AG04450 (cell line): Measurements from ENCODE around the gene TTN. TPM values are rescaled to one million over a fixed set of nuclear protein-coding genes. Genes with fewer than 3 reads are reported as not detected.

Source experiments
- CTCF ChIA-PET: fragments of 300-600, 350-600 bp; formaldehyde crosslinking; extraction: SDS; loops from one replicate; lab custom pipeline; 2022; ENCODE audit warnings: antibody characterized with exemption, inconsistent platforms; lab: Charles Lee
- POLR2A ChIA-PET: fragments of 350-600 bp; formaldehyde crosslinking; extraction: SDS; loops from one replicate; lab custom pipeline; 2021; ENCODE audit warnings: antibody characterized with exemption, inconsistent platforms; lab: Yijun Ruan, JAX
- DNase-seq: peaks from one replicate; pipeline ENCODE4 v3.0.0-alpha.2; 2011; ENCODE audit warnings: low read depth, low spot score
- H3K27ac ChIP-seq: one replicate; pipeline ENCODE4 v1.5.1; 2012; ENCODE audit warnings: low read depth, low read length, control low read depth
- H3K27me3 ChIP-seq: one replicate; pipeline ENCODE4 v1.6.0; 2012; ENCODE audit warnings: low read length; ENCODE audit not compliant: control insufficient read depth, insufficient read depth
- H3K4me3 ChIP-seq: 2 replicates; pipeline ENCODE4 v1.5.1; 2011; ENCODE audit warnings: mild to moderate bottlenecking, low read depth, low read length, control low read depth
- H3K9me3 ChIP-seq: 2 replicates; pipeline ENCODE4 v1.5.1; 2012; ENCODE audit warnings: low read length; ENCODE audit not compliant: control insufficient read depth, insufficient read depth
- polyA plus RNA-seq: library from polyadenylated mRNA; depleted of rRNA; stranded (reverse); fragments of >200 nt; gene quantifications from 2 replicates; pipeline ENCODE4 v1.2.3, GENCODE V29; 2011
- TF ChIP-seq, protein P1 (sequence below): IDR thresholded peaks from 2 replicates; pipeline ENCODE4 v1.5.1; 2011; ENCODE audit warnings: low read depth, low read length, control low read depth, inconsistent platforms

Gene TTN
- polyA plus RNA-seq, 1 experiment: 0.06 TPM

DNA sequence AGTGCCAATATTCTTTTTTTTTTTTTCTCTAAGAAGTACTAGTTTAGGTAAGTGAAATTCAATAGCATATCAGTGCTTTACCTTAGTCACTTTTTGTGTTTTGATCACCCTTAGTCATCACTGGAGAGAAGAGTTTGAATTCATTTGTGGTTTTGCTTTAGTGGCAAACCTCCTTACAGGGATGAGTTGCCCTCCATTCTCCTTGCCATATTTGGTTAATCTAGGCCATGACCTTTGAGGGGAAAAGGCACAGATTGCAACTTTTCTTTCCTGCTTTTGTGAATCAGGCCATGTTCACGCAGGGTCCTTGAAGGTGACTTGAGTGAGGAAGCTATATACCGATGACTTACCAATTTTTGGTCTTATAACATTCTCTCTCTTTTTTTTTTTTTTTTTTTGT is 292.6 kb downstream of the TTN start:
- Histone ChIP-seq H3K9me3 (no peaks in the 10 kb centered on the region), H3K27ac (no peak overlapping the region), H3K4me3 (no peak overlapping the region), H3K27me3 (no peaks in the 10 kb centered on the region)
- TF ChIP-seq, protein P1, sequence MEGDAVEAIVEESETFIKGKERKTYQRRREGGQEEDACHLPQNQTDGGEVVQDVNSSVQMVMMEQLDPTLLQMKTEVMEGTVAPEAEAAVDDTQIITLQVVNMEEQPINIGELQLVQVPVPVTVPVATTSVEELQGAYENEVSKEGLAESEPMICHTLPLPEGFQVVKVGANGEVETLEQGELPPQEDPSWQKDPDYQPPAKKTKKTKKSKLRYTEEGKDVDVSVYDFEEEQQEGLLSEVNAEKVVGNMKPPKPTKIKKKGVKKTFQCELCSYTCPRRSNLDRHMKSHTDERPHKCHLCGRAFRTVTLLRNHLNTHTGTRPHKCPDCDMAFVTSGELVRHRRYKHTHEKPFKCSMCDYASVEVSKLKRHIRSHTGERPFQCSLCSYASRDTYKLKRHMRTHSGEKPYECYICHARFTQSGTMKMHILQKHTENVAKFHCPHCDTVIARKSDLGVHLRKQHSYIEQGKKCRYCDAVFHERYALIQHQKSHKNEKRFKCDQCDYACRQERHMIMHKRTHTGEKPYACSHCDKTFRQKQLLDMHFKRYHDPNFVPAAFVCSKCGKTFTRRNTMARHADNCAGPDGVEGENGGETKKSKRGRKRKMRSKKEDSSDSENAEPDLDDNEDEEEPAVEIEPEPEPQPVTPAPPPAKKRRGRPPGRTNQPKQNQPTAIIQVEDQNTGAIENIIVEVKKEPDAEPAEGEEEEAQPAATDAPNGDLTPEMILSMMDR: no peak
- DNase-seq: no peak
- ChIA-PET CTCF (interaction anchor here (0.5 to 1.5 kb wide), 2 partner anchors 8 to 24 kb away, joined by 4 to 5 read pairs; no protein-coding TSS in a partner anchor), POLR2A (interaction anchor here (0.6 to 0.7 kb wide), 2 partner anchors 30 to 1931 kb away, joined by 3 read pairs; no protein-coding TSS in a partner anchor)

- TF ChIP-seq, protein P1: no peak
- H3K27ac ChIP-seq: no peak overlapping the region
- H3K4me3 ChIP-seq: no peak overlapping the region
- ChIA-PET CTCF (interaction anchor here (0.5 to 1.5 kb wide), 2 partner anchors 9 to 23 kb away, joined by 4 to 5 read pairs; no protein-coding TSS in a partner anchor), POLR2A (no interaction called here)
- DNase-seq: no peak
- H3K27me3 ChIP-seq: no peaks in the 10 kb centered on the region
- H3K9me3 ChIP-seq: no peaks in the 10 kb centered on the region
These were observed 293.3 kb downstream of the TTN start for GRCh38 chr2:178513876-178514275.

- H3K4me3 ChIP-seq: no peak overlapping the region
- no peak for DNase-seq
- TF ChIP-seq, protein P1: no peak
- CTCF ChIA-PET: no interaction called here
- H3K27ac ChIP-seq: no peak overlapping the region
- H3K9me3 ChIP-seq: no peaks in the 10 kb centered on the region
- POLR2A ChIA-PET: no interaction called here
- no peaks in the 10 kb centered on the region for H3K27me3 ChIP-seq
These were observed 294.7 kb downstream of the TTN start for GRCh38 chr2:178512484-178512883.

- TF ChIP-seq, protein P1: no peak
- no peak for DNase-seq
- ChIA-PET POLR2A (no interaction called here), CTCF (no interaction called here)
- H3K27ac ChIP-seq: no peak overlapping the region
- H3K9me3 ChIP-seq: no peaks in the 10 kb centered on the region
- no peak overlapping the region for H3K4me3 ChIP-seq
- no peaks in the 10 kb centered on the region for H3K27me3 ChIP-seq
These were observed 296.8 kb downstream of the TTN start for GRCh38 chr2:178510384-178510783.

- Histone ChIP-seq H3K4me3 (no peak overlapping the region), H3K9me3 (no peaks in the 10 kb centered on the region), H3K27me3 (no peaks in the 10 kb centered on the region), H3K27ac (no peak overlapping the region)
- TF ChIP-seq, protein P1: no peak
- ChIA-PET CTCF (interaction anchor here (0.6 kb wide), 1 partner anchor 1114 kb away, joined by 3 read pairs; no protein-coding TSS in a partner anchor), POLR2A (no interaction called here)
- no peak for DNase-seq
These were observed 298.6 kb downstream of the TTN start for GRCh38 chr2:178508646-178509045.
